Mesendoderm (in vitro differentiated cells): Measurements from ENCODE around the gene CDC34.

Experiments used
- DNase-seq: peaks from one replicate; pipeline ENCODE4 v3.0.0; 2013
- H2AK5ac ChIP-seq: 2 replicates; pipeline ENCODE4 v1.6.1; 2013; ENCODE audit warnings: low read length, inconsistent platforms
- H2BK120ac ChIP-seq: 2 replicates; pipeline ENCODE4 v1.6.1; 2013; ENCODE audit warnings: low read depth, mild to moderate bottlenecking, low read length, moderate library complexity, mixed read lengths
- H2BK15ac ChIP-seq: replicated peaks from 2 replicates; pipeline ENCODE4 v1.6.1; 2013; ENCODE audit warnings: low read depth, mild to moderate bottlenecking, moderate library complexity
- H2BK5ac ChIP-seq: 2 replicates; pipeline ENCODE4 v1.6.1; 2013; ENCODE audit warnings: low read length, inconsistent platforms
- H3K18ac ChIP-seq: 2 replicates; pipeline ENCODE4 v1.6.1; 2013; ENCODE audit warnings: mild to moderate bottlenecking, low read length, mixed read lengths
- H3K23ac ChIP-seq: one replicate; pipeline ENCODE4 v1.6.1; 2013; ENCODE audit warnings: low read length
- H3K27ac ChIP-seq: 2 replicates; pipeline ENCODE4 v1.5.1; 2013; ENCODE audit warnings: low read depth, mild to moderate bottlenecking, inconsistent platforms, low read length, moderate library complexity
- H3K27me3 ChIP-seq: 2 replicates; pipeline ENCODE4 v1.6.1; 2013; ENCODE audit warnings: low read length, control low read depth, mild to moderate bottlenecking, inconsistent platforms; ENCODE audit not compliant: insufficient read depth, poor library complexity
- H3K36me3 ChIP-seq: 2 replicates; pipeline ENCODE4 v1.6.1; 2013; ENCODE audit warnings: low read length, inconsistent platforms; ENCODE audit not compliant: control insufficient read depth, insufficient read depth
- H3K4ac ChIP-seq: one replicate; pipeline ENCODE4 v1.6.1; 2013; ENCODE audit warnings: low read depth, mild to moderate bottlenecking, low read length, moderate library complexity
- H3K4me1 ChIP-seq: 2 replicates; pipeline ENCODE4 v1.6.1; 2013; ENCODE audit warnings: low read depth, low read length, inconsistent platforms; ENCODE audit not compliant: control insufficient read depth
- H3K4me2 ChIP-seq: 2 replicates; pipeline ENCODE4 v1.6.1; 2013; ENCODE audit warnings: low read length
- H3K4me3 ChIP-seq: 2 replicates; pipeline ENCODE4 v1.5.1; 2013; ENCODE audit warnings: mild to moderate bottlenecking, low read length
- H3K56ac ChIP-seq: one replicate; pipeline ENCODE4 v1.6.1; 2013; ENCODE audit warnings: low read length
- H3K79me1 ChIP-seq: 2 replicates; pipeline ENCODE4 v1.6.1; 2013; ENCODE audit warnings: low read length, inconsistent platforms
- H3K79me2 ChIP-seq: 2 replicates; pipeline ENCODE4 v1.6.1; 2013; ENCODE audit warnings: mild to moderate bottlenecking, low read length; ENCODE audit not compliant: control insufficient read depth, insufficient read depth
- H3K9ac ChIP-seq: 2 replicates; pipeline ENCODE4 v1.6.1; 2013; ENCODE audit warnings: low read length, inconsistent platforms
- H4K5ac ChIP-seq: one replicate; pipeline ENCODE4 v1.6.1; 2013; ENCODE audit warnings: low read length
- H4K8ac ChIP-seq: one replicate; pipeline ENCODE4 v1.6.1; 2013; ENCODE audit warnings: low read depth, mild to moderate bottlenecking, control low read depth, low read length, moderate library complexity
- WGBS: extraction: QIAGEN DNeasy Blood & Tissue Kit; methylation state at CpG from one replicate; pipeline ENCODE4 v1.1.7; 2013; ENCODE audit warnings: low lambda C conversion rate, missing lambda C conversion rate; ENCODE audit not compliant: insufficient coverage; ENCODE audit errors: extremely low coverage; 5-methylcytosine and 5-hydroxymethylcytosine counted together

CDC34 gene

GRCh38 chr19:572743-573518, 41.4 kb downstream of the CDC34 start:
- H3K56ac ChIP-seq: peak overlapping the region; percentile 96
- peak overlapping the region; percentile 90 for H3K18ac ChIP-seq
- peaks cover 5% of the 10 kb centered on the region for H3K4me1 ChIP-seq
- no peaks in the 10 kb centered on the region for H3K27me3 ChIP-seq
- H2BK120ac ChIP-seq: no peak overlapping the region
- peaks cover 4% of the 10 kb centered on the region for H3K79me1 ChIP-seq
- peak overlapping the region; percentile 82 for H4K8ac ChIP-seq
- no peak overlapping the region for H4K5ac ChIP-seq
- peak overlapping the region; percentile 81 for H3K4ac ChIP-seq
- no CpG with 5 or more reads among the region's 55 CpGs for WGBS
- peaks cover 50% of the 10 kb centered on the region for H3K79me2 ChIP-seq
- H3K4me2 ChIP-seq: peak overlapping the region; percentile 49
- no peaks in the 10 kb centered on the region for H3K36me3 ChIP-seq
- peak overlapping the region; percentile 83 for H3K23ac ChIP-seq
- H3K27ac ChIP-seq: peak overlapping the region; percentile 56
- peak overlapping the region; percentile 66 for H2AK5ac ChIP-seq
- DNase-seq: peak; percentile 74
- H3K4me3 ChIP-seq: peak overlapping the region; percentile 87
- H2BK15ac ChIP-seq: no peak overlapping the region
- H2BK5ac ChIP-seq: no peak overlapping the region
- peak overlapping the region; percentile 97 for H3K9ac ChIP-seq

GRCh38 chr19:573519-573825, 41.9 kb downstream of the CDC34 start:
- Histone ChIP-seq H3K4me1 (peaks cover 5% of the 10 kb centered on the region), H3K4me2 (peak overlapping the region; percentile 49), H3K4me3 (peak overlapping the region; percentile 87), H3K79me2 (peaks cover 56% of the 10 kb centered on the region), H2BK120ac (no peak overlapping the region), H2BK5ac (no peak overlapping the region), H3K27me3 (no peaks in the 10 kb centered on the region), H3K27ac (no peak overlapping the region), H3K79me1 (peaks cover 5% of the 10 kb centered on the region), H3K23ac (peak overlapping the region; percentile 67), H3K18ac (no peak overlapping the region), H4K5ac (no peak overlapping the region), H4K8ac (no peak overlapping the region), H2BK15ac (no peak overlapping the region), H3K4ac (no peak overlapping the region), H3K36me3 (no peaks in the 10 kb centered on the region), H3K56ac (peak overlapping the region; percentile 96), H2AK5ac (peak overlapping the region; percentile 66), H3K9ac (peak overlapping the region; percentile 97)
- DNase-seq: no peak
- no CpG with 5 or more reads among the region's 15 CpGs for WGBS

GRCh38 chr19:574658-575526, 43.3 kb downstream of the CDC34 start:
- no peak overlapping the region for H3K27ac ChIP-seq
- H2BK120ac ChIP-seq: no peak overlapping the region
- DNase-seq: no peak
- H3K36me3 ChIP-seq: no peaks in the 10 kb centered on the region
- peaks cover 5% of the 10 kb centered on the region for H3K4me1 ChIP-seq
- H2BK15ac ChIP-seq: no peak overlapping the region
- no peak overlapping the region for H2BK5ac ChIP-seq
- peak overlapping the region; percentile 82 for H3K56ac ChIP-seq
- no peak overlapping the region for H4K5ac ChIP-seq
- H3K4me3 ChIP-seq: no peak overlapping the region
- no peak overlapping the region for H3K18ac ChIP-seq
- H3K23ac ChIP-seq: peak overlapping the region; percentile 24
- no peak overlapping the region for H4K8ac ChIP-seq
- no peaks in the 10 kb centered on the region for H3K27me3 ChIP-seq
- peak overlapping the region; percentile 64 for H3K9ac ChIP-seq
- no peak overlapping the region for H3K4ac ChIP-seq
- peak overlapping the region; percentile 46 for H3K4me2 ChIP-seq
- H2AK5ac ChIP-seq: no peak overlapping the region
- no CpG with 5 or more reads among the region's 32 CpGs for WGBS
- peaks cover 7% of the 10 kb centered on the region for H3K79me1 ChIP-seq
- H3K79me2 ChIP-seq: peaks cover 67% of the 10 kb centered on the region

GRCh38 chr19:575527-576506, 44.3 kb downstream of the CDC34 start:
- H2BK120ac ChIP-seq: no peak overlapping the region
- H3K27me3 ChIP-seq: no peaks in the 10 kb centered on the region
- H2BK5ac ChIP-seq: no peak overlapping the region
- H3K4me2 ChIP-seq: no peak overlapping the region
- H3K4me1 ChIP-seq: peaks cover 5% of the 10 kb centered on the region
- H3K9ac ChIP-seq: no peak overlapping the region
- peaks cover 7% of the 10 kb centered on the region for H3K79me1 ChIP-seq
- no peak for DNase-seq
- H3K79me2 ChIP-seq: peaks cover 70% of the 10 kb centered on the region
- no peak overlapping the region for H3K23ac ChIP-seq
- no peak overlapping the region for H2AK5ac ChIP-seq
- WGBS: no CpG with 5 or more reads among the region's 38 CpGs
- no peak overlapping the region for H3K27ac ChIP-seq
- H4K5ac ChIP-seq: no peak overlapping the region
- no peak overlapping the region for H3K4me3 ChIP-seq
- no peak overlapping the region for H3K18ac ChIP-seq
- no peak overlapping the region for H4K8ac ChIP-seq
- no peak overlapping the region for H2BK15ac ChIP-seq
- no peaks in the 10 kb centered on the region for H3K36me3 ChIP-seq
- H3K56ac ChIP-seq: peak overlapping the region; percentile 82
- H3K4ac ChIP-seq: no peak overlapping the region

- no peak overlapping the region for H3K4ac ChIP-seq
- H4K8ac ChIP-seq: no peak overlapping the region
- H3K4me3 ChIP-seq: no peak overlapping the region
- peaks cover 70% of the 10 kb centered on the region for H3K79me2 ChIP-seq
- H3K36me3 ChIP-seq: no peaks in the 10 kb centered on the region
- no peaks in the 10 kb centered on the region for H3K27me3 ChIP-seq
- no peak overlapping the region for H2BK120ac ChIP-seq
- no CpG with 5 or more reads among the region's 28 CpGs for WGBS
- no peak overlapping the region for H2BK5ac ChIP-seq
- peaks cover 7% of the 10 kb centered on the region for H3K79me1 ChIP-seq
- no peak for DNase-seq
- H4K5ac ChIP-seq: no peak overlapping the region
- H3K18ac ChIP-seq: no peak overlapping the region
- H3K4me1 ChIP-seq: peaks cover 5% of the 10 kb centered on the region
- no peak overlapping the region for H3K4me2 ChIP-seq
- no peak overlapping the region for H2BK15ac ChIP-seq
- no peak overlapping the region for H3K27ac ChIP-seq
- H3K9ac ChIP-seq: peak overlapping the region; percentile 21
- H2AK5ac ChIP-seq: no peak overlapping the region
- H3K23ac ChIP-seq: no peak overlapping the region
- H3K56ac ChIP-seq: peak overlapping the region; percentile 56
Measured at GRCh38 chr19:576768-577438, 45.3 kb downstream of the CDC34 start.
